Upper lobe of left lung (tissue), 6 donors: ENCODE measurements around the gene NATD1. TPM values are rescaled to one million over a fixed set of nuclear protein-coding genes. Genes with fewer than 3 reads are reported as not detected.

ENCODE experiments used
- ATAC-seq, 2 donors: fragments of 200-7000 bp; cut with Tn5 transposase; one replicate each; pipeline ENCODE4 v1.9.1; 2022; ENCODE audit warnings: mild to moderate bottlenecking in 2 of 2, moderate library complexity in 2 of 2; ENCODE audit not compliant: low FRiP score in 2 of 2
- DNase-seq, 2 donors: peaks; one replicate each; pipeline ENCODE4 v3.0.0-alpha.2; 2019 to 2020
- H3K27ac ChIP-seq, 4 donors: fragments of 200-600 bp; sonication (generic); one replicate each; pipeline ENCODE4 v1.5.1; 2016 to 2019
- H3K27me3 ChIP-seq, 4 donors: fragments of 200-600 bp; sonication (generic); one replicate each; pipeline ENCODE4 v1.5.1; 2017 to 2019
- H3K36me3 ChIP-seq, 4 donors: fragments of 200-600 bp; sonication (generic); one replicate each; pipeline ENCODE4 v1.5.1; 2016 to 2019
- H3K4me1 ChIP-seq, 4 donors: fragments of 200-600 bp; sonication (generic); one replicate each; pipeline ENCODE4 v1.5.1; 2018 to 2019
- H3K4me3 ChIP-seq, 4 donors: fragments of 200-600 bp; sonication (generic); one replicate each; pipeline ENCODE4 v1.5.1; 2017 to 2019; ENCODE audit warnings: mild to moderate bottlenecking in 2 of 4, moderate library complexity in 1 of 4
- H3K9me3 ChIP-seq, 4 donors: fragments of 200-600 bp; sonication (generic); one replicate each; pipeline ENCODE4 v1.5.1; 2018 to 2019
- CTCF ChIP-seq, 6 experiments: fragments of 450-650 bp in 4 of 6; fragments of 200-600 bp in 2 of 6; sonication (generic) in 2 of 6; IDR thresholded peaks; one replicate each; pipeline ENCODE4 v1.5.1; 2016 to 2019; ENCODE audit warnings: antibody characterized with exemption in 6 of 6
- EP300 ChIP-seq, 4 donors: sonication (generic); formaldehyde crosslinking; IDR thresholded peaks; one replicate each; pipeline ENCODE4 v1.5.1; 2017; ENCODE audit warnings: antibody characterized with exemption in 4 of 4, control low read depth in 2 of 4
- POLR2A ChIP-seq, 4 donors: fragments of 450-650 bp; IDR thresholded peaks; one replicate each; pipeline ENCODE4 v1.5.1; 2016 to 2017; ENCODE audit warnings: antibody characterized with exemption in 4 of 4, mild to moderate bottlenecking in 2 of 4
- POLR2AphosphoS5 ChIP-seq, 2 donors: sonication (generic); formaldehyde crosslinking; IDR thresholded peaks; one replicate each; pipeline ENCODE4 v1.5.1; 2017; ENCODE audit warnings: antibody characterized with exemption in 2 of 2
- WGBS, 2 donors: methylation state at CpG; one replicate each; pipeline ENCODE4 v1.1.5; 2017 to 2018; 5-methylcytosine and 5-hydroxymethylcytosine counted together
- total RNA-seq, 6 donors: library from RNA; depleted of rRNA in 4 of 6; stranded (reverse); fragments of >200 nt in 4 of 6; gene quantifications; one replicate each; pipeline versions ENCODE4 v1.1.0 to v1.2.1, GENCODE V29; 2016 to 2021
- donor health status: DM: no; HTN: no; CAD: no; lungs with moderate emphysema.
- donor health status: DM: no; HTN: yes; CAD: no; lungs with severe emphysema.

NATD1 gene
- total RNA-seq, 6 donors from 2014 or later, result 11.2 to 32.5 (median 16.1) TPM

GRCh38 chr17:21268596-21269188 lies 15.5 kb upstream of the NATD1 start:
- no peaks in the 10 kb centered on the region for H3K36me3 ChIP-seq
- H3K27ac ChIP-seq, result no peak overlapping the region
- H3K4me3 ChIP-seq, result no peak overlapping the region
- 82 to 83% methylated on average over 7 of the region's 7 CpGs for WGBS, 2 donors
- H3K9me3 ChIP-seq, result no peaks in the 10 kb centered on the region
- ATAC-seq (no peak), DNase-seq (no peak)
- TF ChIP-seq EP300 (IDR thresholded peaks at IDR 0.05) (no peak), CTCF (IDR thresholded peaks at IDR 0.05) (no peak), POLR2AphosphoS5 (IDR thresholded peaks at IDR 0.05) (no peak), POLR2A (IDR thresholded peaks at IDR 0.05) (no peak)
- no peaks in the 10 kb centered on the region for H3K27me3 ChIP-seq
- H3K4me1 ChIP-seq, result peaks cover 0 to 4% (median 0%) of the 10 kb centered on the region in 4 donors

GRCh38 chr17:21263376-21263775 lies 10.2 kb upstream of the NATD1 start:
- H3K36me3 ChIP-seq, result no peaks in the 10 kb centered on the region
- H3K9me3 ChIP-seq, result no peaks in the 10 kb centered on the region
- ATAC-seq, result no peak
- no peaks in the 10 kb centered on the region for H3K27me3 ChIP-seq
- no peak overlapping the region for H3K4me3 ChIP-seq
- peaks cover 0 to 4% (median 0%) of the 10 kb centered on the region in 4 donors for H3K4me1 ChIP-seq
- no peak for DNase-seq
- no peak for TF ChIP-seq EP300 (IDR thresholded peaks at IDR 0.05)
- TF ChIP-seq POLR2A (IDR thresholded peaks at IDR 0.05), result no peak
- TF ChIP-seq POLR2AphosphoS5 (IDR thresholded peaks at IDR 0.05), result no peak
- no peak for TF ChIP-seq CTCF (IDR thresholded peaks at IDR 0.05)
- no peak overlapping the region for H3K27ac ChIP-seq
- 65 to 74% methylated on average over 6 of the region's 6 CpGs for WGBS, 2 donors

GRCh38 chr17:21262259-21262993 lies 9.2 kb upstream of the NATD1 start:
- WGBS, 2 donors, result 81 to 83% methylated on average over 9 to 12 of the region's 12 CpGs
- no peak for DNase-seq

GRCh38 chr17:21258593-21258992 lies 5.4 kb upstream of the NATD1 start:
- no peak for ATAC-seq
- H3K4me1 ChIP-seq, result peaks cover 4 to 13% (median 9%) of the 10 kb centered on the region in 4 donors
- no peaks in the 10 kb centered on the region for H3K27me3 ChIP-seq
- no peaks in the 10 kb centered on the region for H3K9me3 ChIP-seq
- H3K4me3 ChIP-seq, result no peak overlapping the region
- H3K27ac ChIP-seq, result no peak overlapping the region
- H3K36me3 ChIP-seq, result no peaks in the 10 kb centered on the region
- TF ChIP-seq CTCF (IDR thresholded peaks at IDR 0.05) (no peak), POLR2A (IDR thresholded peaks at IDR 0.05) (no peak), POLR2AphosphoS5 (IDR thresholded peaks at IDR 0.05) (no peak), EP300 (IDR thresholded peaks at IDR 0.05) (no peak)
- WGBS, 2 donors, result 88% methylated on average over 7 of the region's 7 CpGs
- DNase-seq, result no peak

More at GRCh38 chr17:21262259-21262993, 9.2 kb upstream of the NATD1 start:
- Histone ChIP-seq H3K36me3 (no peaks in the 10 kb centered on the region), H3K27ac (no peak overlapping the region), H3K27me3 (no peaks in the 10 kb centered on the region), H3K4me3 (no peak overlapping the region), H3K9me3 (no peaks in the 10 kb centered on the region), H3K4me1 (no peaks in the 10 kb centered on the region)
- no peak for TF ChIP-seq EP300 (IDR thresholded peaks at IDR 0.05)
- TF ChIP-seq CTCF (IDR thresholded peaks at IDR 0.05), result no peak
- TF ChIP-seq POLR2A (IDR thresholded peaks at IDR 0.05), result no peak
- no peak for ATAC-seq
